ENCODE measurements around the gene SLC9A4.

Gene SLC9A4, protein sequence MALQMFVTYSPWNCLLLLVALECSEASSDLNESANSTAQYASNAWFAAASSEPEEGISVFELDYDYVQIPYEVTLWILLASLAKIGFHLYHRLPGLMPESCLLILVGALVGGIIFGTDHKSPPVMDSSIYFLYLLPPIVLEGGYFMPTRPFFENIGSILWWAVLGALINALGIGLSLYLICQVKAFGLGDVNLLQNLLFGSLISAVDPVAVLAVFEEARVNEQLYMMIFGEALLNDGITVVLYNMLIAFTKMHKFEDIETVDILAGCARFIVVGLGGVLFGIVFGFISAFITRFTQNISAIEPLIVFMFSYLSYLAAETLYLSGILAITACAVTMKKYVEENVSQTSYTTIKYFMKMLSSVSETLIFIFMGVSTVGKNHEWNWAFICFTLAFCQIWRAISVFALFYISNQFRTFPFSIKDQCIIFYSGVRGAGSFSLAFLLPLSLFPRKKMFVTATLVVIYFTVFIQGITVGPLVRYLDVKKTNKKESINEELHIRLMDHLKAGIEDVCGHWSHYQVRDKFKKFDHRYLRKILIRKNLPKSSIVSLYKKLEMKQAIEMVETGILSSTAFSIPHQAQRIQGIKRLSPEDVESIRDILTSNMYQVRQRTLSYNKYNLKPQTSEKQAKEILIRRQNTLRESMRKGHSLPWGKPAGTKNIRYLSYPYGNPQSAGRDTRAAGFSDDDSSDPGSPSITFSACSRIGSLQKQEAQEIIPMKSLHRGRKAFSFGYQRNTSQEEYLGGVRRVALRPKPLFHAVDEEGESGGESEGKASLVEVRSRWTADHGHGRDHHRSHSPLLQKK

DNA sequence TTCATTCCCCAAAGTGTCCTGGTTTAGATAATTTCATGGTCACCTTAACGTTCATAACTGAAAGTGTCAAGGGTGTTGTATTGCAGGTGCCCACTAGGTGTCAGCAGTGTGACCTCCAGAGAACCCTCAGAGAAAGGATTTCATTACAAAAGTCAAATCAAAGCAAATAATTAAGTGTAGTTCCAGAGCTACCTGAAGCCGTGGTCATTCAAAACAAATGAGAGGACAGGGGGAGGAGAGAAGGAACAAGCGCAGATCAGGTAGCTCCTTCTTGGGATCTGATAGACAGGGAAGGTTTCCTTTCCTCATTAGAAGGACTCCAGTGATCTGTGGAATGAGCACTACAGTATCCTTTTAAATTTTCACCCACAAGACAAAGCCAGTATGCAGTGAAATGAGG is at the start of gene SLC9A4:
TSS of gene SLC9A4 (plus strand) at position 207 of the 400 bp plus-strand sequence. CDS start 534 bp downstream, outside the sequence.
- DNase-seq: peak; percentile 6

DNA sequence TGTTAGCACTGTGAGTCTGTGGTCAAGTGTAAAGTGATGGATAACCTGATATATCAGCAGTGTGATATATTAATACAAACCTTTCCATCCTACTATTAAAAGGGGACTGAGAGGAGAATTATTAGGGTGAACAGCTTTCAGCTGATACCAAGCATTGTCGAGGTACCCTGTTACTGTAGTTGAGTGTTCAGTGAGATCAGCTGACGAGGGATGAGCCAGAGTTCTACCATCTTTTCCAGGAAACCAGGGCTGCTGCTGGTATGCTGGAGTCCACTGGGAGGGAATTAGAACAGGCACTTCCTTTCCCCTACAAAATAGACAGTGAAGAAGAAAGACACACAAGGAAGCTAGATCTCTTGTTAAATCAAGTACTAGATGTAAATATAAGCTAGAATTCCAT is 49.7 kb upstream of the SLC9A4 start:
- DNase-seq: no peak

GRCh38 chr2:102424754-102425153 is 48.3 kb upstream of the SLC9A4 start:
- DNase-seq: no peak

GRCh38 chr2:102425441-102426132 is 47.4 kb upstream of the SLC9A4 start:
- DNase-seq: no peak

- DNase-seq: no peak
These were observed 45.8 kb upstream of the SLC9A4 start for GRCh38 chr2:102427249-102427648.

GRCh38 chr2:102428573-102428972 is 44.5 kb upstream of the SLC9A4 start:
- no peak for DNase-seq

GRCh38 chr2:102432386-102432785 is 40.6 kb upstream of the SLC9A4 start:
- no peak for DNase-seq

GRCh38 chr2:102433973-102434654 is 38.9 kb upstream of the SLC9A4 start:
- no peak for DNase-seq

- no peak for DNase-seq
These were observed 38.2 kb upstream of the SLC9A4 start for GRCh38 chr2:102434655-102435381.

DNA sequence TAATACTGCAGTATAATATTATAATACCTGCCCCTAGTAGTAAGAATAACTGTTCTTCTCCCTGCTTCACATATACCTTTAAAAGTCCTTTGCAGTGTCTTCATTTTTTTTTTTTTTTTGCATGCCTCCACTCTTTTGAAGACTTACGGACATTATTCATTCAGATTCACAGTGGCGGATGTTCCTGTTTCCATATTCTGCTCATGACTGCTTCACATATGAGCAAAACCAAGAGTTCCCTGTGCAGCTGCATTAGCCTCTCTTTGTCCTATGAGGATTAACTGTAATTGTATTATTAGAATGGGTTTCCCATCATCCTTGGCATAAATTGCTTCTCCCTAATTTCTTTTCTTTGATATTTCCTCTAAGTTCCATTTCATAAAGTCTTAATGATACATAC is 37.3 kb upstream of the SLC9A4 start:
- no peak for DNase-seq

GRCh38 chr2:102436323-102436722 is 36.7 kb upstream of the SLC9A4 start:
- no peak for DNase-seq

DNA sequence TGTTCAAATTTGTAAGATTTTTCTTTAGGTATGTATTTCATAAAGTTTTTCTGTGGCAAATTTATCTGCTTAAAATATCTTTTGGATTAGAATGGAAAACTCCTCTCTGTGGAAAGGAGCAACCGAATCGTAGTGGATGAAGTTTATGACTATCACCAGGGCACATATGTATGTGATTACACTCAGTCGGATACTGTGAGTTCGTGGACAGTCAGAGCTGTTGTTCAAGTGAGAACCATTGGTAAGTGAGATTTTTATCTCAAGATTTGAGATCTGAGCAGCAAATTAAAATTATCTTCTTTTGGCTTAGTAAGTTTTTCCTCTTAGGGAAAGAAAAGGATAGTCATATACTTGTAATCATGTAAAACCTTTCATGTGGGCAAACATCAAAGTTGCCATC is 35.9 kb upstream of the SLC9A4 start:
- no peak for DNase-seq

GRCh38 chr2:102438111-102438510 is 34.9 kb upstream of the SLC9A4 start:
- DNase-seq: no peak

DNA sequence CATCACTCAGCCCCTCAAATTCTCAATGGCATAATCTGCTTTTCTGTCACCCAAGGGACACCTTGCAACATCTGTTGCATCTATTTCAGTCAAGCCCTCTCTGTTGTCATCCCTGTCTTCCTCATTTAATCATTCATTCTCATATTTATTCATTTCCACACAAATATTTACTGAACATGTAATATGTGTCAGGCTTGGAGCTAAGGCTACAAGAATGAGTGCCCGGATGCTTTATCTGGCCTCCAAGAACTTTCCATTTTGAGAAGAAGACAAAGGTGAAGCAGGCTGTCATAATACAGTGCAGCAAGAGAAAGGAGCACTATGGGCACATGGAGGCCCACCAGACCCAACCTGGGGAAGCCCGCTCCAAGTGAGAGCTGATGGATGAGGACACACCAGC is 34.4 kb upstream of the SLC9A4 start:
- no peak for DNase-seq

DNA sequence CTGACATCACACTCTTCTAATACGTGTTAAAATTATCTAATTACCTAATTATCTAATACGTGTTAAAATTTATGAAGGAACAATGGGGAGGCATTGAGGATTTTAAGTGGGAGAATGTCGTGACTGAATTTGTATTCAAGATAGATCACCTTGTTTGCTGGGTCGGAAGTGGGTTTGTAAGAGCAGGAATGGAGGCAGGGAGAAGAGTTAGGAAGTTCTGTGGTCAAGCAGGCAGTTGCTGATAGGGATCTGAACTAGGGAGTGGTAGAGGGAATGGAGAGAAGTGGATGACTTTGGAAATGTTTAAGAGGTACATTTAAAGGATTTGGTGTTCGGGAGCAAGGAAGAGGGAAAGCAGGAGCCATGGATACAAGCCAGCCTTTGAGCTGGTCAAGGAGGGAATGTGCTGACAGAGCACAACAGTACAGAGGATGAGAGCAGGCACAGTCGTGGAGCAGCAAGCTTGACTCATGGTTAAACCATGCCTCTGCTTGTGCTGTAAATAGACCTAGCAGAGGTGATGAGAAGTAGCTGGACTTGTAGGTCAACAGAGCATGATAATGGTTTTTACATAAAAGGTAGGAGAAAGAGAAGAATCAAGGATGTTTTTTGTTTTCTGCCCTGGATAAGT is 33.8 kb upstream of the SLC9A4 start:
- DNase-seq: no peak

DNA sequence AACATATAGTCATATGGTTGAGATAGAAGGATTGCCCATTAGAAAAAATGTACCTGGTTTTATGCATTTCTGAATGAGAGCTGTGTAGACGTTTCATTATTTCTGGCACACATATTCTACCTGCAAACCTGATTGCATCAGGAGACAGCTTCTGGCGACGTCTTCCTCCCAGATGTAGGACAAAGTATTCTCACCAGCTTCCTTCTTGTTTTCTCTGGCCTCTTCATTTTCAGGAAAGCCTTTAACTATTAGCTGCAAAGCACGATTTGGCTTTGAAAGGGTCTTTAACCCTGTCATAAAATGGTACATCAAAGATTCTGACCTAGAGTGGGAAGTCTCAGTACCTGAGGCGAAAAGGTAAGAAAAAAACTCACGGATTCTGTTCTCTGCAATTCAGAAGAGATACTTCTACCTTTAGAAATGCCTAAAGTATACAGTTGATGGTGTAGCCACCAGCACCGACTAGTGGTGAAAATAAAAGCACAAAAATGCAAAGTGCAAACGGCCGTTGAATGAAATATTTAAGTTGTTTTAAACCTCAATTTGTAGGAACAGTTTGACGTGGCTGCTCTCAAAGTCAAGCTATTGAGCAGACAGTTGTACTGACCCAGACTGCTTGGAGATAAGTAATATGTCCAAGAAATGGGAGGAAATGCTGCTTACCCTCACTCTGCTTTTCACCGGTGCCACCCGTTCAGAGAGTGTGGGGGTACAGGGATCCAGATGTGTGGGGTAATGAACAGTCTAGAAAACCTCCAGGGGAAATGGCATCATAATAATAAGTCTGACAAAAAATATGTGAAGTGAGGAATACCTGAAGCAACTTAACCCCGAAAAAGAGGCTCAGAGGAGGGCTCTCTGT is 29.8 kb upstream of the SLC9A4 start:
- no peak for DNase-seq

DNA sequence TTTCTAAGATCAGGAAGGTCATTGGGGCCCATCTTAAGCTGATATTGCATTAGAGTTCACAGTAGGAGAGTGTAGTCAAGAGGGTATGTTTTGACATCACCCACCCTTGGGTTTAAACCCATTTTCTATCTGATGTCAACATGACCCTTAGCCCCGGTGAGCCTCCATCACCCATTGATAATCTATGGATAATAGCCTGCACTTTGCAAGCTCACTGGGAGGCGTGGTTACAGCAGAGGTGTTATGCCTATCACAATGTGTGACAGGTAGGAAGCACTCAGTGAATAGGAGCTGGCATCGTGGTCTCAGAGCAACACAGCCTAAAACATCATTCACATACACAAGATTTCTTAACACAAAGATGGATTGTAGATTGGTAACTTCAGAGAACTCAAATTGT is 28.8 kb upstream of the SLC9A4 start:
- no peak for DNase-seq

DNA sequence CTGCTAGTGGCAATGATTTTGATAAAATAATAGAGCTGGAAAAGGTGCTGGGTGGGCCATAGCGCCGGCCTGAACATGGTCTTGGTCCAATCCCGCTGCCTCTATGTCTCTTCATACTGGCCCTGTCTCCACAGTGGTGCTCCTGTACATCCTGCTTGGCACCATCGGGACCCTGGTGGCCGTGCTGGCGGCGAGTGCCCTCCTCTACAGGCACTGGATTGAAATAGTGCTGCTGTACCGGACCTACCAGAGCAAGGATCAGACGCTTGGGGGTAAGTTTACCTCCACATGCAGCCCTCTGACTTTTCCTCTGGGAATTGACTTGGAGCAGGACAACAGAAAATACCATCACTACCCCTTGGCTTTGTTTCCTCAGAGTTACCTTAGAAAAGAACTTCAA is 26.1 kb upstream of the SLC9A4 start:
- no peak for DNase-seq

GRCh38 chr2:102449370-102449974 is 23.6 kb upstream of the SLC9A4 start:
- DNase-seq: no peak

DNA sequence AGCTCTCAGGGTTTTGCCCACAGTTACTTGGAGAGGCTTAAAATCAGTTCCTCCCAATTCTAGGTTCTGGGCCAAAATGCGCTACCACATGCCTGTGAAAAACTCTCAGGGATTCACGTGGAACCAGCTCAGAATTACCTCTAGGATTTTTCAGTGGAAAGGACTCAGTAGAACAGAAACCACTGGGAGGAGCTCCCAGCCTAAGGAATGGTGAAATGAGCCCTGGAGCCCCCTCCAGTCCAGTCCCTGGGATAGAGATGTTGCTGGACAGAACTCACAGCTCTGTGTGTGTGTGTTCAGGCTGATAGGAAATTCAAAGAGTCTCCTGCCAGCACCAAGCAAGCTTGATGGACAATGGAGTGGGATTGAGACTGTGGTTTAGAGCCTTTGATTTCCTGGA is 21.1 kb upstream of the SLC9A4 start:
- DNase-seq: no peak
